Measurements from ENCODE around the gene SENP3. TPM values are rescaled to one million over a fixed set of nuclear protein-coding genes. Genes with fewer than 3 reads are reported as not detected.

SENP3 gene
- total and polyA plus RNA-seq, 8 donors: 22.0 to 78.6 (median 51.5) TPM

GRCh38 chr17:7583253-7584109, 21.8 kb downstream of the SENP3 start, which contains the start of gene MPDU1:
MPDU1 (plus strand) TSS chr17:7583852; CDS start chr17:7583863, 11 bp downstream.
- TF ChIP-seq POLR2A (IDR thresholded peaks at IDR 0.05) (peak in 1 of 4 donors; percentile 23), EP300 (IDR thresholded peaks at IDR 0.05) (no peak), CTCF (IDR thresholded peaks at IDR 0.05) (no peak), POLR2AphosphoS5 (IDR thresholded peaks at IDR 0.05) (peak; percentile 75 to 95 (median 80))
- WGBS, 5 donors: 1 to 14% (median 14%) methylated on average over 53 to 69 of the region's 69 CpGs

GRCh38 chr17:7586673-7587419, 25.1 kb downstream of the SENP3 start:
- Histone ChIP-seq H3K9me3 (no peaks in the 10 kb centered on the region), H3K27ac (peak overlapping the region in 4 of 5 donors; percentile 28 to 83 (median 62)), H3K27me3 (no peaks in the 10 kb centered on the region), H3K4me3 (no peak overlapping the region), H3K36me3 (peaks cover 8 to 57% (median 44%) of the 10 kb centered on the region in 4 donors), H3K4me1 (peaks cover 38 to 81% (median 71%) of the 10 kb centered on the region in 4 donors)
- 53 to 67% (median 61%) methylated on average over 7 to 9 of the region's 9 CpGs for WGBS, 5 donors
- intact Hi-C loops (cut with DNase I; ENCODE audit: low total_unique reads): no loop called here
- peak; percentile 54 to 76 for DNase-seq
- TF ChIP-seq POLR2AphosphoS5 (IDR thresholded peaks at IDR 0.05) (no peak), CTCF (IDR thresholded peaks at IDR 0.05) (peak in 2 of 7 experiments; percentile 11 to 15), EP300 (IDR thresholded peaks at IDR 0.05) (no peak), POLR2A (IDR thresholded peaks at IDR 0.05) (no peak)

More at GRCh38 chr17:7583253-7584109, 21.8 kb downstream of the SENP3 start, which contains the start of gene MPDU1:
- Histone ChIP-seq H3K27ac (peak within 1 kb of the TSS; percentile 90 to 97 (median 94)), H3K27me3 (no peaks in the 10 kb centered on the region), H3K4me1 (peaks cover 60 to 94% (median 89%) of the 10 kb centered on the region in 4 donors), H3K36me3 (peaks cover 5 to 43% (median 32%) of the 10 kb centered on the region in 4 donors), H3K9me3 (no peaks in the 10 kb centered on the region), H3K4me3 (peak within 1 kb of the TSS; percentile 55 to 66 (median 60))
- intact Hi-C loops (cut with DNase I; ENCODE audit: low total_unique reads): no loop called here
- peak; percentile 96 to 99 for DNase-seq

- Histone ChIP-seq H3K27me3 (no peaks in the 10 kb centered on the region), H3K4me3 (no peak overlapping the region), H3K4me1 (peaks cover 31 to 74% (median 64%) of the 10 kb centered on the region in 4 donors), H3K27ac (peak overlapping the region in 4 of 5 donors; percentile 34 to 83 (median 62)), H3K9me3 (no peaks in the 10 kb centered on the region), H3K36me3 (peaks cover 16 to 64% (median 51%) of the 10 kb centered on the region in 4 donors)
- intact Hi-C loops (cut with DNase I; ENCODE audit: low total_unique reads): no loop called here
- DNase-seq: peak in 1 of 2 donors; percentile 66
- WGBS, 5 donors: 60 to 74% (median 73%) methylated on average over 12 of the region's 12 CpGs
- TF ChIP-seq EP300 (IDR thresholded peaks at IDR 0.05) (no peak), CTCF (IDR thresholded peaks at IDR 0.05) (no peak), POLR2A (IDR thresholded peaks at IDR 0.05) (no peak), POLR2AphosphoS5 (IDR thresholded peaks at IDR 0.05) (no peak)
These were observed 25.9 kb downstream of the SENP3 start for GRCh38 chr17:7587420-7588151.
